SJCRH30 (cell line): ENCODE measurements around the gene RPE65. TPM values are rescaled to one million over a fixed set of nuclear protein-coding genes. Genes with fewer than 3 reads are reported as not detected.
"Not testable (repeated sequence)": the region's sequence is repeated elsewhere in the genome, so short reads cannot be mapped to it uniquely, and the experiment has no call there.

ENCODE experiments used
- DNase-seq, 2 experiments: peaks; one replicate each; pipeline ENCODE4 v3.0.0-alpha.2; 2015 to 2020
- H3K27ac ChIP-seq: fragments of 250-450 bp; sonication (Bioruptor Pico); 2 replicates; pipeline ENCODE4 v1.5.1; 2020; ENCODE audit warnings: mild to moderate bottlenecking, moderate library complexity
- H3K27me3 ChIP-seq: fragments of 250-450 bp; sonication (Bioruptor Pico); 2 replicates; pipeline ENCODE4 v1.5.1; 2020; ENCODE audit warnings: mild to moderate bottlenecking, moderate library complexity
- H3K36me3 ChIP-seq: fragments of 250-450 bp; sonication (Bioruptor Pico); 2 replicates; pipeline ENCODE4 v1.5.1; 2020; ENCODE audit warnings: mild to moderate bottlenecking, moderate library complexity
- H3K4me1 ChIP-seq: fragments of 250-450 bp; sonication (Bioruptor Pico); 2 replicates; pipeline ENCODE4 v1.5.1; 2020; ENCODE audit warnings: mild to moderate bottlenecking, moderate library complexity
- H3K4me3 ChIP-seq: fragments of 250-450 bp; sonication (Bioruptor Pico); 2 replicates; pipeline ENCODE4 v1.5.1; 2020; ENCODE audit warnings: mild to moderate bottlenecking, moderate library complexity
- H3K9me3 ChIP-seq: fragments of 250-450 bp; sonication (Bioruptor Pico); replicated peaks from 2 replicates; pipeline ENCODE4 v1.5.1; 2020; ENCODE audit warnings: mild to moderate bottlenecking, moderate library complexity
- total RNA-seq: library from RNA; depleted of rRNA; stranded (reverse); fragments of >200 nt; shearing (Covaris generic); gene quantifications from 2 replicates; pipeline ENCODE4 v1.2.3, GENCODE V29; 2014

Gene RPE65
- total RNA-seq, 1 experiment from 2014 or later = 0.06 TPM

DNA sequence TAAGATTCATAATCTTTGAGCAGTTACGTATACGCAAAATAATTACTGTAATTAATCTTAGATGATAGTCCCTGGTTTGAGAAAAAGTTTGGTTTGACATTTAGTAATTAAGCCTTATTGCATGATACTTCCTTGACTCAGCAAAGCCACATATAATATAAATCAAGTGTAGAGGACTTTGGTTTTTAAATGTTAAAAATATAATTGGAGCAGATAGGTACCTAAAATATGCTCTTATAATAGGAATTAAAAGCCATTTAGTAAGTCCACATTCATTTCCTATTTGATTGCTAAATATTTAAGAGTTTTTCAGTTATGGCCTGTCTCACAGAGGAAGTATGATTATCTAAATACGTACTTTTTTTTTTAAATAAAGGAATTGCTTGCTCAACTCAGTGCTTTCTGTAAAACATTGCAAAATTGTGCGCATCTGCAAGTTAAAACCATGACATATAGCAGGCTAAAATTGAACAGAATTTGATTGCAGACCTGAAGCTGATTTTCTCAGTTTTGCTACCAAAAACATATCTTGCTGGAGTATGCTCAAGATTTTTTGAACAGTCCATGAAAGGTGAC is 20.4 kb downstream of the RPE65 start:
- 0 out of 2 replicates have a peak, but pooled peaks cover 2% of the 10 kb centered on the region for H3K27me3 ChIP-seq
- H3K4me1 ChIP-seq = no peaks in the 10 kb centered on the region
- no peak overlapping the region for H3K4me3 ChIP-seq
- DNase-seq = no peak
- H3K27ac ChIP-seq = no peak overlapping the region
- no peaks in the 10 kb centered on the region for H3K36me3 ChIP-seq
- no peaks in the 10 kb centered on the region for H3K9me3 ChIP-seq

- no peaks in the 10 kb centered on the region for H3K27me3 ChIP-seq
- H3K9me3 ChIP-seq = no peaks in the 10 kb centered on the region
- H3K36me3 ChIP-seq = no peaks in the 10 kb centered on the region
- H3K4me1 ChIP-seq = no peaks in the 10 kb centered on the region
- H3K4me3 ChIP-seq = no peak overlapping the region
- no peak for DNase-seq
- no peak overlapping the region for H3K27ac ChIP-seq
These were observed 23.2 kb downstream of the RPE65 start for GRCh38 chr1:68426594-68426993.

- H3K4me3 ChIP-seq = no peak overlapping the region
- no peaks in the 10 kb centered on the region for H3K9me3 ChIP-seq
- H3K27me3 ChIP-seq = peaks cover 4% of the 10 kb centered on the region; the same call in 1 of the 2 replicates
- no peaks in the 10 kb centered on the region for H3K36me3 ChIP-seq
- DNase-seq = no peak
- no peak overlapping the region for H3K27ac ChIP-seq
- H3K4me1 ChIP-seq = no peaks in the 10 kb centered on the region
These were observed 28.4 kb downstream of the RPE65 start for GRCh38 chr1:68421350-68421749.

GRCh38 chr1:68409426-68409825 is 40.3 kb downstream of the RPE65 start:
- no peaks in the 10 kb centered on the region for H3K4me1 ChIP-seq
- DNase-seq = no peak
- no peak overlapping the region for H3K4me3 ChIP-seq
- no peaks in the 10 kb centered on the region for H3K9me3 ChIP-seq
- H3K27me3 ChIP-seq = peaks cover 1% of the 10 kb centered on the region; the same call in 1 of the 2 replicates
- no peak overlapping the region for H3K27ac ChIP-seq
- H3K36me3 ChIP-seq = no peaks in the 10 kb centered on the region

DNA sequence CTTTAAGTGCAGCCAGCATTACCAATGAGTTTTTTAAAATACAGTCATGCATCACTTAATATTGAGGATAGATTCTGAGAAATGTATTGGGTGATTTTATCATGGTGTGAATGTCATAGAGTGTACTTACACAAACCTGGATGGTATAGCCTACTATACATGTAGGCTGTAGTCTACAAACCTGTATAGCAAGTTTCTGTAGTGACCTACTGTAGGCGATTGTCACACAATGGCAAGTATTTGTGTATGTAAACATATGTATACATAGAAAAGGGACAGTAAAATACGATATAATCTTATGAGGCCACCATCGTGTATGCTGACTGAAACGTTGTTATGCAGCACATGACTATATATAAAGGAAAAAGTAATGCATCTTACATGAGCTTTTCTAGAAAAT is 48.2 kb downstream of the RPE65 start:
- Histone ChIP-seq H3K9me3 (no peaks in the 10 kb centered on the region), H3K4me3 (no peak overlapping the region), H3K27me3 (peaks cover 10% of the 10 kb centered on the region; the same call in 1 of the 2 replicates), H3K36me3 (no peaks in the 10 kb centered on the region), H3K4me1 (no peaks in the 10 kb centered on the region), H3K27ac (no peak overlapping the region)
- no peak for DNase-seq

GRCh38 chr1:68395575-68395974 is 54.2 kb downstream of the RPE65 start:
- not testable (repeated sequence) for DNase-seq, H3K4me1 ChIP-seq, H3K9me3 ChIP-seq, H3K27ac ChIP-seq, H3K4me3 ChIP-seq, H3K36me3 ChIP-seq, H3K27me3 ChIP-seq

DNA sequence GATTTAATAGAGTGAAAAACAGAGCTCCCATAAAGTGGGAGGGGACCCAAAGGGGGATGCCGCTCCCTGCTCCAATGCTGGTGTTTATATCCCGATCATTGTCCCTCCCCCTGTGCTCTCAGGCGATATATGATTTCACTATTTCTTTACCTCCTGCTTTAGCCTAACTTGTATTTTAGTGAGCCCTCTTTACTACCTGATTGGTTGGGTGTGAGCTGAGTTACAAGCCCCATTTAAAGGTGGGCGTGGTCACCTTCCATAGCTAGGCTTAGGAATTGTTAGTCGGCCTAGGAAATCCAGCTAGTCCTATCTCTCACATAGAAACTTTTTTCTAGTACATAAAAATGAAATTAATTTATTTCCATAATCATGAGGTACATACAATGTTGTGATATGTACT is 57.3 kb downstream of the RPE65 start:
- H3K36me3 ChIP-seq, H3K4me1 ChIP-seq, H3K4me3 ChIP-seq, H3K9me3 ChIP-seq, H3K27me3 ChIP-seq, H3K27ac ChIP-seq, DNase-seq: not testable (repeated sequence)

DNA sequence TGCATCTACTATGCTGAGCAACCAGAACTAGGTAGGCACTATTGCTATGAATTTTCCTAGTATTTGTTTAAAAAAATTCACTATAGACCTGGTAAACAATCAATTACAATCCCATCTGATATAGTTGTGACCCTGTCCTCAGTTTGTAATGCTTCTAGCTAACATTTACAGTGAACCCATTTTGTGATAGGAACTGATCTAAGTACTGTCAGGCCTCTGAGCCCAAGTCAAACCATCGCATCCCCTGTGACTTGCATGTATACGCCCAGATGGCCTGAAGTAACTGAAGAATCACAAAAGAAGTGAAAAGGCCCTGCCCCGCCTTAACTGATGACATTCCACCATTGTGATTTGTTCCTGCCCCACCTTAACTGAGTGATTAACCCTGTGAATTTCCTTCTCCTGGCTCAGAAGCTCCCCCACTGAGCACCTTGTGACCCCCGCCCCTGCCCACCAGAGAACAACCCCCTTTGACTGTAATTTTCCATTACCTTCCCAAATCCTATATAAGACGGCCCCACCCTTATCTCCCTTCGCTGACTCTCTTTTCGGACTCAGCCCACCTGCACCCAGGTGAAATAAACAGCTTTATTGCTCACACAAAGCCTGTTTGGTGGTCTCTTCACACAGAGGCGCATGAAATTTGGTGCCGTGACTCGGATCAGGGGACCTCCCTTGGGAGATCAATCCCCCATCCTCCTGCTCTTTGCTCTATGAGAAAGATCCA is 63.8 kb downstream of the RPE65 start:
- not testable (repeated sequence) for H3K4me1 ChIP-seq, H3K27me3 ChIP-seq, H3K27ac ChIP-seq, DNase-seq, H3K9me3 ChIP-seq, H3K4me3 ChIP-seq, H3K36me3 ChIP-seq

DNA sequence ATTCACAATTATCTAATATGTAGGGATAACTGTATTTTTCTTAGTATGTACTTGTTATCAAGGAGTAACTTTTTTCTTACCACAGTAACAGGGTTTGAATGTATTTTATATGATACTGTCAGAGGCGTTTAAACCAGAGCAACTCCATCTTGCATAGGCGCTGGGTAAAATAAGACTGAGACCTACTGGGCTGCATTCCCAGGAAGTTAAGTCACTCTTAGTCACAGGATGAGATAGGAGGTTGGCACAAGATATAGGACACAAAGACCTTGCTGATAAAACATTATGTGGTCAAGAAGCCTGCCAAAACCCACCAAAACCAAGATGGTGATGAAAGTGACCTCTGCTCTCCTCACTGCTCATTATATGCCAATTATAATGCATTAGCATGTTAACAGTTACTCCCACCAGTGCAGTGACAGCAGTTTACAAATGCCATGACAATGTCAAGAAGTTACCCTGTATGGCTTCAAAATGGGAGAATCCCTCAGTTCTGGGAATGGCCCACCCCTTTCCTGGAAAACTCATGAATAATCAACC is 64.8 kb downstream of the RPE65 start:
- Histone ChIP-seq H3K9me3 (no peaks in the 10 kb centered on the region; the same call in 1 of the 2 replicates), H3K27ac (peak overlapping the region; percentile 33; the same call in 1 of the 2 replicates), H3K36me3 (no peaks in the 10 kb centered on the region), H3K4me3 (no peak overlapping the region), H3K4me1 (no peaks in the 10 kb centered on the region), H3K27me3 (no peaks in the 10 kb centered on the region)
- peak in 1 of 2 experiments; percentile 6 for DNase-seq

DNA sequence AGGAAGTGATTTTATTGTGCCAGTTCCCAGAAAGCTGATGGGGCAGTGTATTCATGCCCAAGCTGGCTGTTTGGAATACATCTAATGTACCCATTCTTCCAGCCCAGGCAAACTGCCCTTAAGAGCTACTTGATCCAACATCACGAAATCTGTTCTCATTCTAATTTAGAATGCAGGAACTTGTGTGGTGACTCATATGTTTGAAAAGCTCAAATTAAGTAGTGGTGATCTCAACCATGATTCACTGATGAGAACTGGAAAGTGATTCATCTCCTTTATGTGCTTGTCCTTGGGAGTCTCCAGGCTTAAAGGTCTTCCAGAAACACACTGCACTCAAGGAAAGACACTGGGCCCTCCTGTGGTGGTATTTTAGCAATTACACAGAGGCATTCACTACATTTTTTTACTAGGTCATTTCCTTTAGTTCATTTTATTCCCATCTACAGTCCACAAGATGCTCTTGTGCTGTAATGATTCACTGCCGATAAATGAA is 65.4 kb downstream of the RPE65 start:
- peak; percentile 18 to 42 for DNase-seq
- Histone ChIP-seq H3K4me1 (no peaks in the 10 kb centered on the region), H3K36me3 (no peaks in the 10 kb centered on the region), H3K9me3 (no peaks in the 10 kb centered on the region; the same call in 1 of the 2 replicates), H3K4me3 (no peak overlapping the region), H3K27ac (peak overlapping the region; percentile 33; the same call in 1 of the 2 replicates), H3K27me3 (no peaks in the 10 kb centered on the region)

GRCh38 chr1:68383092-68383491 is 66.7 kb downstream of the RPE65 start:
- DNase-seq = no peak
- Histone ChIP-seq H3K4me3 (no peak overlapping the region), H3K36me3 (no peaks in the 10 kb centered on the region), H3K27me3 (no peaks in the 10 kb centered on the region), H3K27ac (no peak overlapping the region), H3K9me3 (no peaks in the 10 kb centered on the region; the same call in 1 of the 2 replicates), H3K4me1 (no peaks in the 10 kb centered on the region)

GRCh38 chr1:68379085-68379478 is 70.7 kb downstream of the RPE65 start:
- DNase-seq = no peak

More at GRCh38 chr1:68379085-68379478, 70.7 kb downstream of the RPE65 start:
- Histone ChIP-seq H3K4me3 (no peak overlapping the region), H3K27ac (no peak overlapping the region), H3K9me3 (no peaks in the 10 kb centered on the region), H3K36me3 (no peaks in the 10 kb centered on the region), H3K4me1 (no peaks in the 10 kb centered on the region), H3K27me3 (no peaks in the 10 kb centered on the region)
